GM12878 (cell line): ENCODE measurements around the gene POT1.

ENCODE experiments used
- HDAC6 ChIP-seq: fragments of 200-600 bp; sonication (generic); IDR thresholded peaks from one replicate; pipeline ENCODE4 v1.8.0; 2017; ENCODE audit warnings: antibody characterized with exemption; ENCODE audit not compliant: unreplicated experiment
- POLR2A ChIP-seq: IDR thresholded peaks from 2 replicates; pipeline ENCODE4 v1.6.1; 2011; ENCODE audit warnings: low read depth, mild to moderate bottlenecking, low read length
- YY1 ChIP-seq: IDR thresholded peaks from 2 replicates; pipeline ENCODE4 v1.6.1; 2011; ENCODE audit warnings: low read depth, mild to moderate bottlenecking, low read length
- TF ChIP-seq, protein P1 (sequence below), 3 experiments: IDR thresholded peaks in 2 of 3; conservative IDR thresholded peaks in 1 of 3; 2 replicates each; pipeline ENCODE4 v1.5.1; 2011; ENCODE audit warnings: low read depth in 3 of 3, low read length in 3 of 3, mild to moderate bottlenecking in 3 of 3, control low read depth in 2 of 3, moderate library complexity in 2 of 3, inconsistent platforms in 1 of 3, mixed read lengths in 1 of 3; ENCODE audit not compliant: control insufficient read depth in 2 of 3, insufficient read depth in 1 of 3; ENCODE audit errors: extremely low read depth in 1 of 3
- TF ChIP-seq, protein P2 (sequence below): fragments of 450-650 bp; IDR thresholded peaks from 2 replicates; pipeline ENCODE4 v1.6.1; 2017; ENCODE audit warnings: mild to moderate bottlenecking

DNA sequence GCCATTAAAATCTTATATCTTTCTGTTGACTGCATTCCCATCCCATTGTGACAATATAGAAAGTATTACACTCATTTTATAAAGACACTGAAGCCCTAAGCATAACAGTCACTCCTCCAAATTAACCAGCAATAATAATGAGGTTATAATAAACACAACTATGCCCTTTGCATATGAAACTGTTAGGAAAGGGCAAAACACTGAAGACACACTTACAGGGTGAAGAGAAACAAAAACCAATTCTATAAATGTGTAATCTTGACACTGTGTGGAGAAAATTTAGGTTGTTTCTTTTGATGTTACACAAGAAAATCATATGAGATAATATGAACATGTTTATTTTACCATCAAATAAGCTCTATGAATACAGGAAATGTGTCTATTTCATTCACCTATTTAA, 150.0 kb downstream of the POT1 start:
- TF ChIP-seq POLR2A (no peak), HDAC6 (no peak), YY1 (no peak)
- TF ChIP-seq, protein P1, sequence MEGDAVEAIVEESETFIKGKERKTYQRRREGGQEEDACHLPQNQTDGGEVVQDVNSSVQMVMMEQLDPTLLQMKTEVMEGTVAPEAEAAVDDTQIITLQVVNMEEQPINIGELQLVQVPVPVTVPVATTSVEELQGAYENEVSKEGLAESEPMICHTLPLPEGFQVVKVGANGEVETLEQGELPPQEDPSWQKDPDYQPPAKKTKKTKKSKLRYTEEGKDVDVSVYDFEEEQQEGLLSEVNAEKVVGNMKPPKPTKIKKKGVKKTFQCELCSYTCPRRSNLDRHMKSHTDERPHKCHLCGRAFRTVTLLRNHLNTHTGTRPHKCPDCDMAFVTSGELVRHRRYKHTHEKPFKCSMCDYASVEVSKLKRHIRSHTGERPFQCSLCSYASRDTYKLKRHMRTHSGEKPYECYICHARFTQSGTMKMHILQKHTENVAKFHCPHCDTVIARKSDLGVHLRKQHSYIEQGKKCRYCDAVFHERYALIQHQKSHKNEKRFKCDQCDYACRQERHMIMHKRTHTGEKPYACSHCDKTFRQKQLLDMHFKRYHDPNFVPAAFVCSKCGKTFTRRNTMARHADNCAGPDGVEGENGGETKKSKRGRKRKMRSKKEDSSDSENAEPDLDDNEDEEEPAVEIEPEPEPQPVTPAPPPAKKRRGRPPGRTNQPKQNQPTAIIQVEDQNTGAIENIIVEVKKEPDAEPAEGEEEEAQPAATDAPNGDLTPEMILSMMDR (IDR thresholded peaks at IDR 0.05 in 2 of 3, conservative IDR thresholded peaks at IDR 0.05 in 1 of 3; ENCODE audit: control insufficient read depth in 2 of 3, extremely low read depth in 1 of 3, insufficient read depth in 1 of 3, low read depth in 3 of 3, low read length in 3 of 3): no peak
- TF ChIP-seq, protein P2, sequence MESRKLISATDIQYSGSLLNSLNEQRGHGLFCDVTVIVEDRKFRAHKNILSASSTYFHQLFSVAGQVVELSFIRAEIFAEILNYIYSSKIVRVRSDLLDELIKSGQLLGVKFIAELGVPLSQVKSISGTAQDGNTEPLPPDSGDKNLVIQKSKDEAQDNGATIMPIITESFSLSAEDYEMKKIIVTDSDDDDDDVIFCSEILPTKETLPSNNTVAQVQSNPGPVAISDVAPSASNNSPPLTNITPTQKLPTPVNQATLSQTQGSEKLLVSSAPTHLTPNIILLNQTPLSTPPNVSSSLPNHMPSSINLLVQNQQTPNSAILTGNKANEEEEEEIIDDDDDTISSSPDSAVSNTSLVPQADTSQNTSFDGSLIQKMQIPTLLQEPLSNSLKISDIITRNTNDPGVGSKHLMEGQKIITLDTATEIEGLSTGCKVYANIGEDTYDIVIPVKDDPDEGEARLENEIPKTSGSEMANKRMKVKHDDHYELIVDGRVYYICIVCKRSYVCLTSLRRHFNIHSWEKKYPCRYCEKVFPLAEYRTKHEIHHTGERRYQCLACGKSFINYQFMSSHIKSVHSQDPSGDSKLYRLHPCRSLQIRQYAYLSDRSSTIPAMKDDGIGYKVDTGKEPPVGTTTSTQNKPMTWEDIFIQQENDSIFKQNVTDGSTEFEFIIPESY: no peak
